Keratinocyte (primary cell): ENCODE data around the gene DPAGT1. TPM values are rescaled to one million over a fixed set of nuclear protein-coding genes. Genes with fewer than 3 reads are reported as not detected.

Experiments
- DNase-seq: peaks from one replicate; pipeline ENCODE4 v3.0.0-alpha.2; 2011; ENCODE audit warnings: low read depth, missing footprints, low spot score
- FAIRE-seq: peaks from 2 replicates; lab custom pipeline; 2011; peaks lifted over from hg19 to GRCh38; lab: Jason Lieb, UNC
- H2AFZ ChIP-seq: 2 replicates; pipeline ENCODE4 v1.6.0; 2012; ENCODE audit warnings: low read length, control low read depth, inconsistent platforms; ENCODE audit not compliant: control insufficient read depth
- H3K27ac ChIP-seq: 2 replicates; pipeline ENCODE4 v1.5.1; 2011; ENCODE audit warnings: low read length; ENCODE audit not compliant: control insufficient read depth, insufficient read depth
- H3K27me3 ChIP-seq: 3 replicates; pipeline ENCODE4 v1.6.0; 2011; ENCODE audit warnings: low read length; ENCODE audit not compliant: control insufficient read depth, insufficient read depth; ENCODE audit errors: extremely low read depth
- H3K36me3 ChIP-seq, 2 experiments: 2 replicates in 1 of 2; 3 replicates in 1 of 2; pipeline ENCODE4 v1.5.1; 2011; ENCODE audit warnings: low read length in 2 of 2, mild to moderate bottlenecking in 1 of 2; ENCODE audit not compliant: control insufficient read depth in 2 of 2, insufficient read depth in 2 of 2; ENCODE audit errors: extremely low read depth in 1 of 2
- H3K4me1 ChIP-seq: 3 replicates; pipeline ENCODE4 v1.5.1; 2011; ENCODE audit warnings: low read length; ENCODE audit not compliant: control insufficient read depth, insufficient read depth; ENCODE audit errors: extremely low read depth
- H3K4me2 ChIP-seq: 3 replicates; pipeline ENCODE4 v1.6.0; 2011; ENCODE audit warnings: low read depth, low read length; ENCODE audit not compliant: control insufficient read depth, insufficient read depth; ENCODE audit errors: extremely low read depth
- H3K4me3 ChIP-seq, 3 experiments: fragments of 200-600 bp in 1 of 3; sonication (generic) in 1 of 3; 2 replicates in 2 of 3; 3 replicates in 1 of 3; pipeline ENCODE4 v1.5.1; 2011 to 2016; ENCODE audit warnings: low read length in 3 of 3, mild to moderate bottlenecking in 3 of 3, control low read depth in 2 of 3, inconsistent platforms in 1 of 3, low read depth in 1 of 3, mixed read lengths in 1 of 3, mixed run types in 1 of 3, moderate library complexity in 1 of 3; ENCODE audit not compliant: control insufficient read depth in 2 of 3, insufficient read depth in 2 of 3; ENCODE audit errors: extremely low read depth in 1 of 3
- H3K79me2 ChIP-seq: 2 replicates; pipeline ENCODE4 v1.6.0; 2012; ENCODE audit warnings: low read length; ENCODE audit not compliant: control insufficient read depth, insufficient read depth
- H3K9ac ChIP-seq: 3 replicates; pipeline ENCODE4 v1.6.0; 2011; ENCODE audit warnings: low read length; ENCODE audit not compliant: control insufficient read depth, insufficient read depth; ENCODE audit errors: extremely low read depth
- H3K9me1 ChIP-seq: 3 replicates; pipeline ENCODE4 v1.6.0; 2011; ENCODE audit warnings: low read length; ENCODE audit not compliant: control insufficient read depth, insufficient read depth; ENCODE audit errors: extremely low read depth
- H3K9me3 ChIP-seq: 2 replicates; pipeline ENCODE4 v1.5.1; 2012; ENCODE audit warnings: low read depth, low read length; ENCODE audit not compliant: control insufficient read depth
- H4K20me1 ChIP-seq: 3 replicates; pipeline ENCODE4 v1.6.0; 2011; ENCODE audit warnings: low read length; ENCODE audit not compliant: control insufficient read depth, insufficient read depth; ENCODE audit errors: extremely low read depth
- CTCF ChIP-seq, 3 experiments: IDR thresholded peaks in 1 of 3; conservative IDR thresholded peaks in 1 of 3; optimal IDR thresholded peaks in 1 of 3; 2 replicates in 2 of 3; 3 replicates in 1 of 3; pipeline versions ENCODE3 to v1.5.1; 2011; ENCODE audit warnings: low read length in 3 of 3, mild to moderate bottlenecking in 3 of 3, moderate library complexity in 2 of 3, control low read depth in 1 of 3, inconsistent platforms in 1 of 3; ENCODE audit not compliant: insufficient read depth in 2 of 3; ENCODE audit errors: extremely low read depth in 1 of 3
- EZH2 ChIP-seq: IDR thresholded peaks from one replicate; pipeline ENCODE4 v1.6.1; 2012; ENCODE audit warnings: inconsistent platforms, mild to moderate bottlenecking, low read length, moderate library complexity
- dilution Hi-C: fragments of 300-500 bp; cut with MboI; formaldehyde crosslinking; loops from one replicate; pipeline ENCODE4 v1.7.0; 2020; ENCODE audit warnings: low sequenced_read_pairs; ENCODE audit not compliant: extremely low pct_ligation_motif_present
- polyA plus RNA-seq, 5 experiments: library from polyadenylated mRNA; depleted of rRNA in 3 of 5; stranded (reverse) in 3 of 5; stranded (forward) in 1 of 5; unstranded in 1 of 5; fragments of >200 nt; gene quantifications; 1 replicate in 1 of 5; 2 replicates in 3 of 5; 3 replicates in 1 of 5; pipeline versions ENCODE4 v1.2.1 to v1.2.3, GENCODE V29; 2011 to 2012; ENCODE audit warnings: missing spikeins in 2 of 5, low read depth in 1 of 5, low replicate concordance in 1 of 5

DPAGT1 gene
- polyA plus RNA-seq, 1 donor (not counting 4 experiments of a cell fraction or from before 2014, with no cell fraction given): 59.7 TPM

- TF ChIP-seq EZH2 (no peak), CTCF (optimal IDR thresholded peaks at IDR 0.05 in 1 of 3, IDR thresholded peaks at IDR 0.05 in 1 of 3, conservative IDR thresholded peaks at IDR 0.05 in 1 of 3; ENCODE audit: extremely low read depth in 1 of 3, insufficient read depth in 2 of 3, low read length in 3 of 3) (no peak)
- DNase-seq (no peak), FAIRE-seq (no peak)
- Histone ChIP-seq H3K9me1 (no peaks in the 10 kb centered on the region), H3K4me3 (peak overlapping the region; percentile 71 to 93 (median 78)), H3K27ac (peak overlapping the region; percentile 56), H3K4me1 (peaks cover 17% of the 10 kb centered on the region), H3K9me3 (no peaks in the 10 kb centered on the region), H3K36me3 (peaks cover 35 to 42% of the 10 kb centered on the region in 2 experiments), H3K9ac (peak overlapping the region; percentile 81), H3K27me3 (no peaks in the 10 kb centered on the region), H3K4me2 (peak overlapping the region; percentile 96), H3K79me2 (peaks cover 34% of the 10 kb centered on the region), H2AFZ (no peak overlapping the region), H4K20me1 (no peaks in the 10 kb centered on the region)
- dilution Hi-C loops: no loop called here
Observed at GRCh38 chr11:119092880-119093842, 8.5 kb downstream of the DPAGT1 start.

GRCh38 chr11:119091966-119092879 lies 9.4 kb downstream of the DPAGT1 start:
- no peak overlapping the region for H2AFZ ChIP-seq
- no peak for FAIRE-seq
- H3K9ac ChIP-seq: no peak overlapping the region
- peaks cover 25% of the 10 kb centered on the region for H3K4me1 ChIP-seq
- dilution Hi-C loops: no loop called here
- H4K20me1 ChIP-seq: no peaks in the 10 kb centered on the region
- peaks cover 29 to 33% of the 10 kb centered on the region in 2 experiments for H3K36me3 ChIP-seq
- H3K27me3 ChIP-seq: no peaks in the 10 kb centered on the region
- no peaks in the 10 kb centered on the region for H3K9me3 ChIP-seq
- no peak for TF ChIP-seq EZH2
- no peak for TF ChIP-seq CTCF (optimal IDR thresholded peaks at IDR 0.05 in 1 of 3, IDR thresholded peaks at IDR 0.05 in 1 of 3, conservative IDR thresholded peaks at IDR 0.05 in 1 of 3; ENCODE audit: extremely low read depth in 1 of 3, insufficient read depth in 2 of 3, low read length in 3 of 3)
- peaks cover 37% of the 10 kb centered on the region for H3K79me2 ChIP-seq
- peak overlapping the region; percentile 96 for H3K4me2 ChIP-seq
- H3K27ac ChIP-seq: no peak overlapping the region
- H3K4me3 ChIP-seq: no peak overlapping the region
- H3K9me1 ChIP-seq: no peaks in the 10 kb centered on the region
- no peak for DNase-seq
